ENCODE data around the gene VPS33A.

DNA sequence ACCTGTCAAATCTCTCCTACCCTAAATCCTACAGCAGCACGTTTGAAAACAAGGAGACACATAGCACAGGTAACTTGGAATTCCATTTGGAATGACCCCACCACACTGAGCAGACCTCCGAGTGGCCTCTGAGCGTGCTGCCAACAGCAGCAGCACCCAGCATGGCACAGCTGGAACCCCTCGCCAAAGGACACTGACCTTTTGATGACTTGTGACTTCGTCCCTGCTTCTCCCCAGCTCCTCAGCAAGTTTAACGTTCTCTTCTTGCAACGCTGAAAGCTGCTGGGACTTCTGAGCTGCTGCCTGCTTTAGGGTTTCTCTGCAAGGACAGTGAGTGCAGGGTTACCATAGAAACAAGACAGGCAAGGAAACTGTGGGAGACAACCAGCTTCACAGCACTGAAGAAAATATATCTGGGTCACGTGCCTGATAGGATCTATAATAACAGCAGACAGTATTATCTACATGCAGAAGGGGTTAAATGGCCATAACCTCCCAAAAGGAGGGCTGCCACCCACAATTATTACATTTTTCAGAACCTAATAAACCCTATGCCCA is 43.3 kb upstream of the VPS33A start:
- TF ChIP-seq, protein P1, sequence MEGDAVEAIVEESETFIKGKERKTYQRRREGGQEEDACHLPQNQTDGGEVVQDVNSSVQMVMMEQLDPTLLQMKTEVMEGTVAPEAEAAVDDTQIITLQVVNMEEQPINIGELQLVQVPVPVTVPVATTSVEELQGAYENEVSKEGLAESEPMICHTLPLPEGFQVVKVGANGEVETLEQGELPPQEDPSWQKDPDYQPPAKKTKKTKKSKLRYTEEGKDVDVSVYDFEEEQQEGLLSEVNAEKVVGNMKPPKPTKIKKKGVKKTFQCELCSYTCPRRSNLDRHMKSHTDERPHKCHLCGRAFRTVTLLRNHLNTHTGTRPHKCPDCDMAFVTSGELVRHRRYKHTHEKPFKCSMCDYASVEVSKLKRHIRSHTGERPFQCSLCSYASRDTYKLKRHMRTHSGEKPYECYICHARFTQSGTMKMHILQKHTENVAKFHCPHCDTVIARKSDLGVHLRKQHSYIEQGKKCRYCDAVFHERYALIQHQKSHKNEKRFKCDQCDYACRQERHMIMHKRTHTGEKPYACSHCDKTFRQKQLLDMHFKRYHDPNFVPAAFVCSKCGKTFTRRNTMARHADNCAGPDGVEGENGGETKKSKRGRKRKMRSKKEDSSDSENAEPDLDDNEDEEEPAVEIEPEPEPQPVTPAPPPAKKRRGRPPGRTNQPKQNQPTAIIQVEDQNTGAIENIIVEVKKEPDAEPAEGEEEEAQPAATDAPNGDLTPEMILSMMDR (IDR thresholded peaks at IDR 0.05; ENCODE audit: low read length): no peak
- no peak for TF ChIP-seq EZH2phosphoT487 (IDR thresholded peaks at IDR 0.05; ENCODE audit: low read length)
